ENCODE data around the gene MANEA. TPM values are rescaled to one million over a fixed set of nuclear protein-coding genes. Genes with fewer than 3 reads are reported as not detected.

Gene MANEA
- total and polyA plus RNA-seq, 4 donors: 2.4 to 15.4 (median 8.3) TPM

DNA sequence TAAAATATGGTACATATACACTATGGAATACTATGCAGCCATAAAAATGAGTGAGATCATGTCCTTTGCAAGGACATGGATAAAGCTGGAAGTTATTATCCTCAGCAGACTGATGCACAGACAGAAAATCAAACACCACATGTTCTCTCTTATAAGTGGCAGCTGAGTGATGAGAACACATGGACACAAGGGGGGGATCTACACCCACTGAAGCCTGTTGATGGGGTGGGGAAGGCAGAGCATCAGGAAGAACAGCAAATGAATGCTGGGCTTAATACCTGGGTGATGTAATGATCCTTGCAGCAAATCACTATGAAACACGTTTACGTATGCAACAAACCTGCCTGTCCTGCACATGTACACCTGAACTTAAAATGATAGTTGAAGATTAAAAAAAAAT, 71.3 kb downstream of the MANEA start:
- TF ChIP-seq CTCF (IDR thresholded peaks at IDR 0.05; ENCODE audit: control extremely low read depth, extremely low read depth): no peak
- WGBS, 2 donors: 94% methylated on average over 2 of the region's 2 CpGs
- Histone ChIP-seq H3K4me1 (ENCODE audit: control insufficient read depth in 5 of 5, insufficient read depth in 5 of 5, low read length in 5 of 5) (no peaks in the 10 kb centered on the region), H3K4me3 (no peak overlapping the region), H3K36me3 (ENCODE audit: control insufficient read depth in 4 of 4, insufficient read depth in 4 of 4, low read length in 4 of 4) (no peaks in the 10 kb centered on the region), H3K9me3 (ENCODE audit: control insufficient read depth in 4 of 4, insufficient read depth in 3 of 4, low read length in 3 of 4) (peaks cover 0 to 5% (median 0%) of the 10 kb centered on the region in 4 donors), H3K9ac (ENCODE audit: insufficient read depth in 1 of 2, low read length in 2 of 2) (no peak overlapping the region), H3K27me3 (ENCODE audit: control insufficient read depth in 3 of 3, insufficient read depth in 3 of 3, low read length in 2 of 3) (no peaks in the 10 kb centered on the region), H3K27ac (ENCODE audit: low read depth in 1 of 2, low read length in 1 of 2) (no peak overlapping the region)
- DNase-seq (no peak), ATAC-seq (ENCODE audit: insufficient read depth, low FRiP score) (no peak)

DNA sequence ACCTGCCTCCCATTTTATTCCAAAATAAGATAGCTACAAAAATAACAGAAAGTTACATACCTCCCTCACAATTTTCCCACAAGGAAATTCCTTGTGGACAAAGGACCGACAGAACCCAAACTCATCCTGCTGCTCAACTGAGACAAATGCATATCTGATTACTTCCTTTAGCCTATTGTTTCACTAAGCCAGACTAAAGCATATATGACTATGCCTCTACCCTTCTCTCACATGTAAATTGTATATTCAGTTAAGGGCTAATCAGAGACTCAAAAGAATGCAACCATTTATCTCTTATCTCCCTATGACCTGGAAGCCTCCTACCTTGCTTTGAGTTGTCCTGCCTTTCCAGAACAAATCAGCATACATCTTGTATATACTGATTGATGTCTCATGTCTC, 72.1 kb downstream of the MANEA start:
- DNase-seq (no peak), ATAC-seq (ENCODE audit: insufficient read depth, low FRiP score) (no peak)
- no peak overlapping the region for H3K27ac ChIP-seq (ENCODE audit: low read depth in 1 of 2, low read length in 1 of 2)
- H3K9ac ChIP-seq (ENCODE audit: insufficient read depth in 1 of 2, low read length in 2 of 2): no peak overlapping the region
- no peak overlapping the region for H3K4me3 ChIP-seq
- 27 to 46% methylated on average over 1 of the region's 1 CpG for WGBS, 2 donors
- H3K9me3 ChIP-seq (ENCODE audit: control insufficient read depth in 4 of 4, insufficient read depth in 3 of 4, low read length in 3 of 4): peaks cover 0 to 5% (median 0%) of the 10 kb centered on the region in 4 donors
- no peaks in the 10 kb centered on the region for H3K4me1 ChIP-seq (ENCODE audit: control insufficient read depth in 5 of 5, insufficient read depth in 5 of 5, low read length in 5 of 5)
- H3K27me3 ChIP-seq (ENCODE audit: control insufficient read depth in 3 of 3, insufficient read depth in 3 of 3, low read length in 2 of 3): no peaks in the 10 kb centered on the region
- no peaks in the 10 kb centered on the region for H3K36me3 ChIP-seq (ENCODE audit: control insufficient read depth in 4 of 4, insufficient read depth in 4 of 4, low read length in 4 of 4)
- no peak for TF ChIP-seq CTCF (IDR thresholded peaks at IDR 0.05; ENCODE audit: control extremely low read depth, extremely low read depth)

DNA sequence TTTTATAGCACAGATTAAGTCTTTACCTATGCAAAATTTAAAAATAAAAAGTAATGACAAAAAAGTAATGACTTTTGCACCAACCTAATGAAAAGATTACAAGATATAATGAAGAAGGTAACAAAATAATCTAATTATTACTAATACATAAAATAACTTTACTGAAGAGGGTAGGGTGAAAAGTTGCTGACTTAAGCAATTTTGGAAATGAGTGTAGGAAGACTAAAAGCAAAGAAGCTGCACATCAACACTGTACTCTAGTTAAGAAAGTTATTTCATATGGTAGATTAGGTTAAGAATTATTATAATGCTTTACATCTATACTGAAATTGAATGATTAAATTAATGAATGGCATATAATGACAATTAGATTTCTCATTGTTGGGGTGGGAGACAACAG, 76.8 kb downstream of the MANEA start:
- H3K9ac ChIP-seq (ENCODE audit: insufficient read depth in 1 of 2, low read length in 2 of 2): no peak overlapping the region
- DNase-seq: no peak
- no peaks in the 10 kb centered on the region for H3K4me1 ChIP-seq (ENCODE audit: control insufficient read depth in 5 of 5, insufficient read depth in 5 of 5, low read length in 5 of 5)
- no peak overlapping the region for H3K27ac ChIP-seq (ENCODE audit: low read depth in 1 of 2, low read length in 1 of 2)
- no peaks in the 10 kb centered on the region for H3K36me3 ChIP-seq (ENCODE audit: control insufficient read depth in 4 of 4, insufficient read depth in 4 of 4, low read length in 4 of 4)
- no peak overlapping the region for H3K4me3 ChIP-seq
- no peaks in the 10 kb centered on the region for H3K9me3 ChIP-seq (ENCODE audit: control insufficient read depth in 4 of 4, insufficient read depth in 3 of 4, low read length in 3 of 4)
- TF ChIP-seq CTCF (IDR thresholded peaks at IDR 0.05; ENCODE audit: control extremely low read depth, extremely low read depth): no peak
- H3K27me3 ChIP-seq (ENCODE audit: control insufficient read depth in 3 of 3, insufficient read depth in 3 of 3, low read length in 2 of 3): no peaks in the 10 kb centered on the region
- no peak for ATAC-seq (ENCODE audit: insufficient read depth, low FRiP score)

- no peaks in the 10 kb centered on the region for H3K9me3 ChIP-seq (ENCODE audit: control insufficient read depth in 4 of 4, insufficient read depth in 3 of 4, low read length in 3 of 4)
- H3K27me3 ChIP-seq (ENCODE audit: control insufficient read depth in 3 of 3, insufficient read depth in 3 of 3, low read length in 2 of 3): no peaks in the 10 kb centered on the region
- no peak overlapping the region for H3K27ac ChIP-seq (ENCODE audit: low read depth in 1 of 2, low read length in 1 of 2)
- no peaks in the 10 kb centered on the region for H3K4me1 ChIP-seq (ENCODE audit: control insufficient read depth in 5 of 5, insufficient read depth in 5 of 5, low read length in 5 of 5)
- WGBS, 2 donors: 82 to 91% methylated on average over 2 of the region's 2 CpGs
- no peak for TF ChIP-seq CTCF (IDR thresholded peaks at IDR 0.05; ENCODE audit: control extremely low read depth, extremely low read depth)
- no peak overlapping the region for H3K9ac ChIP-seq (ENCODE audit: insufficient read depth in 1 of 2, low read length in 2 of 2)
- H3K36me3 ChIP-seq (ENCODE audit: control insufficient read depth in 4 of 4, insufficient read depth in 4 of 4, low read length in 4 of 4): no peaks in the 10 kb centered on the region
- no peak overlapping the region for H3K4me3 ChIP-seq
- DNase-seq: no peak
- ATAC-seq (ENCODE audit: insufficient read depth, low FRiP score): no peak
Measured at GRCh38 chr6:95658886-95659285, 81.6 kb downstream of the MANEA start.

All from lung (tissue), 12 donors.